Right lobe of liver (tissue), 6 donors: ENCODE data around the gene HSD17B8. TPM values are rescaled to one million over a fixed set of nuclear protein-coding genes. Genes with fewer than 3 reads are reported as not detected.

Experiments used
- ATAC-seq, 4 donors: fragments of 200-7000 bp; cut with Tn5 transposase; one replicate each; pipeline ENCODE4 v1.9.1; 2020; ENCODE audit warnings: mild to moderate bottlenecking in 4 of 4, moderate library complexity in 4 of 4
- DNase-seq, 3 donors: peaks; one replicate each; pipeline ENCODE4 v3.0.0-alpha.2; 2020
- H3K27ac ChIP-seq, 3 donors: fragments of 200-600 bp; one replicate each; pipeline ENCODE4 v1.8.0; 2022
- H3K27me3 ChIP-seq, 2 donors: fragments of 200-600 bp; one replicate each; pipeline ENCODE4 v1.8.0; 2022
- H3K36me3 ChIP-seq, 4 donors: fragments of 200-600 bp; sonication (generic) in 1 of 4; one replicate each; pipeline versions ENCODE4 v1.5.1 to v1.8.0; 2017 to 2022; ENCODE audit warnings: control low read depth in 1 of 4
- H3K4me1 ChIP-seq, 4 donors: fragments of 200-600 bp; sonication (generic) in 1 of 4; one replicate each; pipeline versions ENCODE4 v1.5.1 to v1.8.0; 2017 to 2022; ENCODE audit warnings: control low read depth in 1 of 4
- H3K4me3 ChIP-seq, 3 donors: fragments of 200-600 bp; one replicate each; pipeline ENCODE4 v1.8.0; 2022
- H3K9me3 ChIP-seq, 4 donors: fragments of 200-600 bp; sonication (generic) in 1 of 4; one replicate each; pipeline versions ENCODE4 v1.5.1 to v1.8.0; 2017 to 2022; ENCODE audit warnings: control low read depth in 1 of 4
- POLR2A ChIP-seq: fragments of 450-650 bp; IDR thresholded peaks from one replicate; pipeline ENCODE4 v1.6.1; 2017; ENCODE audit warnings: antibody characterized with exemption, mild to moderate bottlenecking
- WGBS: methylation state at CpG from one replicate; pipeline ENCODE4 v1.1.6; 2018; ENCODE audit warnings: low coverage, low lambda C conversion rate; ENCODE audit not compliant: insufficient coverage; ENCODE audit errors: missing lambda C conversion rate; 5-methylcytosine and 5-hydroxymethylcytosine counted together
- intact Hi-C, 2 donors: fragments of 100-400 bp; cut with DNase I; formaldehyde crosslinking; loops; one replicate each; pipeline versions ENCODE4 v1.11.2 to v1.14.1; 2022
- total RNA-seq, 6 experiments: library from RNA; depleted of rRNA in 2 of 6; stranded (reverse); fragments of >200 nt in 2 of 6; fragmentation: NEBNext Ultra II Directional in 3 of 6; extraction: Animal tissue kit (Norgen Biotek cat#: 25700) in 3 of 6; gene quantifications; one replicate each; pipeline versions ENCODE4 v1.1.0 to v1.2.4, GENCODE V29; 2016 to 2023
- TF ChIP-seq, protein P1 (sequence below), 4 donors: fragments of 200-600 bp in 3 of 4; fragments of 450-650 bp in 1 of 4; IDR thresholded peaks; one replicate each; pipeline versions ENCODE4 v1.5.1 to v1.8.0; 2016 to 2022; ENCODE audit warnings: antibody characterized with exemption in 4 of 4, mild to moderate bottlenecking in 2 of 4
- donor health status: DM: no; HTN: yes; CAD: no.
- donor health status: DM: no; HTN: no; CAD: no.
- donor health status: DM: no; HTN: no; CAD: no.
- donor health status: DM: no; HTN: yes; CAD: no.
- donor health status: DM: no; HTN: yes; CAD: no.

Gene HSD17B8
- total RNA-seq, 6 experiments from 2014 or later = 14.3 to 39.8 (median 33.8) TPM

DNA sequence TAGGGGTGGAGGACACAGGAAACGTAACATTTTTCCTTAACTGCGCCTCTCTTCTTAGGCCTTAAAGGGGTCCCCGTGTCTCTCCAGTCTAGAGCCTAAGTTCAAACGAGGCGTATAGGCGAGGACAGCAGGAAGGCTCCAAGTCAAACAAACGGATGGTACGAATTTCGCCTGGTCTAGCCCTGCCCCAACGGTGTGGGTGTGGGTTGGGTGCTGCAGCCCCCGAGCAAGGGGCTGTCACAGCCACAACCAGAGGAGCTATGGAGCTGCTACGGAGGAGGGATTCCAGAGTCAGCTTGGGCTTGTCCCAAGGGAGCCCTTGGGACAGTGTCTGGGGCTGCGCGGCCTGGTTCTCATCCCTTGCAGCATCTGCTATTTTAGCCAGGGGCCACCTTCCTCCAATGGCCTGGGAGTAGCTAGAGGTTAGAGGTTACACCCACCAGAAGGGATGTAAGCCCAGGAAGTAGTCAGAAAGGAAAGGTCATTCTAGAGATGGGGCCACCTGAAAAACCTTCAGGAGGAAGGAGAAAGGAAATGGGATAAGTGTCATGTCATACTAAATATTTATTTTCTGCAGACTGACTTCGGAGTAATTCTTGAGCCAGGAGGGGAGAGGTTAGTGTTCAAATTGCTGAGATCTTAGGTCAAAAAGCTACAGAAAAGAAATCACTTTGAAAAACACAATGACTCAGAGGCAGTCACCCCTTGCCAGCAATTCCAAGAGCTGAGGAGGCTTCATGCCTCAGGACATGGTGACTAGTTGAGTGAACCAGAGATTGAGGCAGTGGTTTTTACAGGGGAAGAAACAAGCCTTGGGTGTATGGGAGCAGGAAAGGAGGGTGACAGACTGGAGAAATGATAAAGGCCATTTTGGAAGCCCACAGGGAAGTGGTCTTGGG is 45.5 kb downstream of the HSD17B8 start:
- peaks cover 0 to 17% (median 7%) of the 10 kb centered on the region in 4 donors for H3K4me1 ChIP-seq
- TF ChIP-seq, protein P1, sequence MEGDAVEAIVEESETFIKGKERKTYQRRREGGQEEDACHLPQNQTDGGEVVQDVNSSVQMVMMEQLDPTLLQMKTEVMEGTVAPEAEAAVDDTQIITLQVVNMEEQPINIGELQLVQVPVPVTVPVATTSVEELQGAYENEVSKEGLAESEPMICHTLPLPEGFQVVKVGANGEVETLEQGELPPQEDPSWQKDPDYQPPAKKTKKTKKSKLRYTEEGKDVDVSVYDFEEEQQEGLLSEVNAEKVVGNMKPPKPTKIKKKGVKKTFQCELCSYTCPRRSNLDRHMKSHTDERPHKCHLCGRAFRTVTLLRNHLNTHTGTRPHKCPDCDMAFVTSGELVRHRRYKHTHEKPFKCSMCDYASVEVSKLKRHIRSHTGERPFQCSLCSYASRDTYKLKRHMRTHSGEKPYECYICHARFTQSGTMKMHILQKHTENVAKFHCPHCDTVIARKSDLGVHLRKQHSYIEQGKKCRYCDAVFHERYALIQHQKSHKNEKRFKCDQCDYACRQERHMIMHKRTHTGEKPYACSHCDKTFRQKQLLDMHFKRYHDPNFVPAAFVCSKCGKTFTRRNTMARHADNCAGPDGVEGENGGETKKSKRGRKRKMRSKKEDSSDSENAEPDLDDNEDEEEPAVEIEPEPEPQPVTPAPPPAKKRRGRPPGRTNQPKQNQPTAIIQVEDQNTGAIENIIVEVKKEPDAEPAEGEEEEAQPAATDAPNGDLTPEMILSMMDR (IDR thresholded peaks at IDR 0.05) = no peak
- no peak for TF ChIP-seq POLR2A
- peak overlapping the region; percentile 52 to 58 (median 55) for H3K4me3 ChIP-seq
- no peak for ATAC-seq
- H3K9me3 ChIP-seq = no peaks in the 10 kb centered on the region
- DNase-seq = peak in 1 of 3 donors; percentile 49
- H3K36me3 ChIP-seq = peaks cover 0 to 5% (median 0%) of the 10 kb centered on the region in 4 donors
- no peaks in the 10 kb centered on the region for H3K27me3 ChIP-seq
- peak overlapping the region; percentile 75 to 85 (median 85) for H3K27ac ChIP-seq
- WGBS = 24% methylated on average over 10 of the region's 15 CpGs
- intact Hi-C loops = loop anchor here (5.0 to 10.0 kb wide), 2 partner anchors 83 to 85 kb away; no protein-coding TSS in a partner anchor

DNA sequence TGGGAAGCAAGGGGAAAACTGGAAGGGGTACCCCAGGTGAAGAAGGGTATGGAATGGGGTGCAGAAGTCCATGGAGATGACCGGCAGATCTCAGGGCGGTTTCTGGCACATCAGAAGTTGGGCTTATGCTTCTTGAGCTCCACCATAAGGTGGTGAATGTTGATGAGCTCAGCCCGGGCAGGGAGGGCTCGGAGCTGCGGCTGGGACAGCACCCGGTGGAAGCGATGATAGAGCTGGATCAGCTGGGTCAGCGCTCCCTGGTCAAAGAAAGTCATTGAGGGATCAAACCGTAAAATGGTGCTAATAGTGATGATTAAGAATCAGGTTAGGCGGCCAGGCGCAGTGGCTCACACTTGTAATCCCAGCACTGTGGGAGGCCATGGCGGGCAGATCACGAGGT is 46.3 kb downstream of the HSD17B8 start:
- ATAC-seq = no peak
- peaks cover 0 to 17% (median 7%) of the 10 kb centered on the region in 4 donors for H3K4me1 ChIP-seq
- no peaks in the 10 kb centered on the region for H3K9me3 ChIP-seq
- no peak overlapping the region for H3K27ac ChIP-seq
- DNase-seq = no peak
- intact Hi-C loops = no loop called here
- TF ChIP-seq, protein P1 (IDR thresholded peaks at IDR 0.05) = no peak
- TF ChIP-seq POLR2A = no peak
- 93% methylated on average over 8 of the region's 13 CpGs for WGBS
- H3K36me3 ChIP-seq = peaks cover 0 to 5% (median 0%) of the 10 kb centered on the region in 4 donors
- H3K4me3 ChIP-seq = no peak overlapping the region
- no peaks in the 10 kb centered on the region for H3K27me3 ChIP-seq

DNA sequence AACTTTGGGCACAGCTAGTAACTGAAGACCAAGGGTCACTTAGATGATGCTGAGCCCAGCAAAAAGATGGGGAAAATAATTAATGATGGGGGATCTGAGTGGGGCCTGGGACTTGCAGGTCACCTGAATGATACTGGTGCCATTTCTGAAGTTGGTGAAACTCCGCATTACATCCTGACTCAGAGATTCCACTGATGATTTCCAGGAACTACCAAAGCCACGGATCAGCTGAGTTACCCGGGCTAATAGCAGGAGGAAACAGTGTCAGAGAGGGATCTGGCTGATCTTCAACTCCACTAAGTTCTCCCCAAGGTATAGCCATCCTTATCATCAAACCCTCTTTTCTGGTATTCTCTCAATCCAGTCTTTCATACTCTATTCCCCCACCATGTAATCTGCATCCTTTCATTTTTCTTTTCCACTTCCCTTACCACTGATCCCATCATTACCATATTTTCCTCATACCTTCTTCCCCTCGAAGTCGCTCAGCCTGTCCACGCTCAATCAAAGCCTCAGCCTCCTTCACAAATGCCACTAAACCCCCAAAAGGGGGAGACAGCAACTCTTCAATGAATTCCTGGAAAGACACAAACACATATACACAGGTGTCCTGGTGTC is 47.0 kb downstream of the HSD17B8 start:
- ATAC-seq (no peak), DNase-seq (no peak)
- H3K27ac ChIP-seq = no peak overlapping the region
- H3K4me1 ChIP-seq = peaks cover 0 to 17% (median 7%) of the 10 kb centered on the region in 4 donors
- no peak for TF ChIP-seq POLR2A
- no peaks in the 10 kb centered on the region for H3K27me3 ChIP-seq
- no peak overlapping the region for H3K4me3 ChIP-seq
- intact Hi-C loops = no loop called here
- WGBS = 90% methylated on average over 3 of the region's 6 CpGs
- H3K36me3 ChIP-seq = peaks cover 0 to 5% (median 0%) of the 10 kb centered on the region in 4 donors
- no peaks in the 10 kb centered on the region for H3K9me3 ChIP-seq

DNA sequence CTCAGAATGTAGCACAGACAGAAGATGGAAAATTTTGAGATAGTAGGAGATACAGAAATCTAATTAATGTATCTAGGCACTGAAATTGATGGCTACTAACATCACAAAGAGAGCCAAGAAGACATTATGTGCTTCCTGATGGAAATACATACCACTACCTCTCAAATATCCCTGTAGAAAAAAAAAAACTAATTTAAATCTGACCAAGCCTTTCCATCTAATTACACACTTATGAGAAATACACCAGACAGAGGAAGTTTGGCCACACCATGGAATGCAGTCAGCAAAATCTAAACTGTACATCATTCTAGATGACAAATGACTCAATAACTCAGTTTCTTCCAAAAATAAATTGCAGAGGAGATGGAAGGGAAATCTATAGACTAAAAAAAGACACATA is 48.3 kb downstream of the HSD17B8 start:
- DNase-seq = no peak
- TF ChIP-seq POLR2A = no peak
- TF ChIP-seq, protein P1 (IDR thresholded peaks at IDR 0.05) = no peak

DNA sequence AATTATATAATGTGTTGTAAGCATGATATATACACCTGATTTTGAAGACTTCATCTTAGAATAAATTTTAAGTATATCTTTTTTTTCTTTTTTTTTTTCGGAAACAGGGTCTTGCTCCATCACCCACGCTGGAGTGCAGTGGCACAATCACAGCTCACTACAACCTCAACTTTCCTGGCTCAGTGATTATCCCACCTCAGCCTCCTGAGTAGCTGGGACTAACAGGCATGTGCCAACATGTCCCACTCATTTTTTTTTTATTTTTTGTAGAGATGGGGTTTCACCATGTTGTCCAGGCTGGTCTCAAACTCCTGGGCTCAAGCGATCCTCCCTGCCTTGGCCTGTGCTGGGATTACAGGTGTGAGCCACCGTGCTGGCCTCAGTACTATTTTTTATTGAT is 50.1 kb downstream of the HSD17B8 start:
- ATAC-seq = no peak
- intact Hi-C loops = no loop called here
- peaks cover 0 to 8% (median 0%) of the 10 kb centered on the region in 4 donors for H3K36me3 ChIP-seq
- H3K27ac ChIP-seq = no peak overlapping the region
- H3K9me3 ChIP-seq = no peaks in the 10 kb centered on the region
- 85% methylated on average over 4 of the region's 4 CpGs for WGBS
- TF ChIP-seq, protein P1 (IDR thresholded peaks at IDR 0.05) = no peak
- no peak for TF ChIP-seq POLR2A
- DNase-seq = no peak
- peaks cover 0 to 9% (median 4%) of the 10 kb centered on the region in 4 donors for H3K4me1 ChIP-seq
- no peak overlapping the region for H3K4me3 ChIP-seq
- H3K27me3 ChIP-seq = no peaks in the 10 kb centered on the region

More for the DNA sequence above, 48.3 kb downstream of the HSD17B8 start:
- no peak for ATAC-seq
- Histone ChIP-seq H3K9me3 (no peaks in the 10 kb centered on the region), H3K27me3 (no peaks in the 10 kb centered on the region), H3K36me3 (peaks cover 0 to 5% (median 0%) of the 10 kb centered on the region in 4 donors), H3K4me1 (peaks cover 0 to 17% (median 7%) of the 10 kb centered on the region in 4 donors), H3K27ac (no peak overlapping the region), H3K4me3 (no peak overlapping the region)
- intact Hi-C loops = no loop called here
